H1 (cell line): Measurements from ENCODE around the gene GPC3. TPM values are rescaled to one million over a fixed set of nuclear protein-coding genes. Genes with fewer than 3 reads are reported as not detected.

Experiments used
- CHD1 ChIP-seq: IDR thresholded peaks from 2 replicates; pipeline ENCODE4 v1.6.1; 2012; ENCODE audit warnings: low read depth, low read length, improper control_type of control experiment
- CHD2 ChIP-seq: IDR thresholded peaks from 2 replicates; pipeline ENCODE4 v1.6.1; 2012; ENCODE audit warnings: low read length, improper control_type of control experiment
- FOSL1 ChIP-seq: IDR thresholded peaks from 2 replicates; pipeline ENCODE4 v1.6.1; 2011; ENCODE audit warnings: mild to moderate bottlenecking, low read depth, low read length, moderate library complexity; ENCODE audit not compliant: insufficient read depth
- GABPA ChIP-seq: IDR thresholded peaks from 2 replicates; pipeline ENCODE4 v1.6.1; 2011; ENCODE audit warnings: mild to moderate bottlenecking, low read length, moderate library complexity, borderline replicate concordance; ENCODE audit not compliant: insufficient read depth
- GTF2F1 ChIP-seq: IDR thresholded peaks from 2 replicates; pipeline ENCODE4 v1.6.1; 2012; ENCODE audit warnings: low read depth, low read length, improper control_type of control experiment, borderline replicate concordance
- PHF8 ChIP-seq: fragments of 200-600 bp; sonication (generic); conservative IDR thresholded peaks from 2 replicates; pipeline ENCODE4 v1.7.1; 2012; ENCODE audit warnings: low read depth, mild to moderate bottlenecking, inconsistent platforms, low read length, moderate library complexity
- TCF12 ChIP-seq: IDR thresholded peaks from 2 replicates; pipeline ENCODE4 v1.6.1; 2011; ENCODE audit warnings: low read depth, mild to moderate bottlenecking, low read length
- polyA plus RNA-seq, 7 experiments: library from polyadenylated mRNA; depleted of rRNA in 3 of 7; stranded (reverse) in 5 of 7; unstranded in 2 of 7; fragments of >200 nt in 5 of 7; fragments of 200-250 nt in 2 of 7; gene quantifications; 1 replicate in 5 of 7; 2 replicates in 1 of 7; 4 replicates in 1 of 7; pipeline versions ENCODE4 v1.2.1 to v1.2.3, GENCODE V29; 2011 to 2013; ENCODE audit warnings: missing spikeins in 2 of 7, mixed read lengths in 2 of 7
- total RNA-seq: library from RNA; stranded (reverse); fragmentation: NEBNext Ultra II Directional; extraction: Animal tissue kit (Norgen Biotek cat#: 25700); gene quantifications from 2 replicates; pipeline ENCODE4 v1.2.1, GENCODE V29; 2021

GPC3 gene
- total and polyA plus RNA-seq, 2 of the 8 experiments (the other 6 are each of a cell fraction or from before 2014, with no cell fraction given): 64.8 to 71.9 TPM

DNA sequence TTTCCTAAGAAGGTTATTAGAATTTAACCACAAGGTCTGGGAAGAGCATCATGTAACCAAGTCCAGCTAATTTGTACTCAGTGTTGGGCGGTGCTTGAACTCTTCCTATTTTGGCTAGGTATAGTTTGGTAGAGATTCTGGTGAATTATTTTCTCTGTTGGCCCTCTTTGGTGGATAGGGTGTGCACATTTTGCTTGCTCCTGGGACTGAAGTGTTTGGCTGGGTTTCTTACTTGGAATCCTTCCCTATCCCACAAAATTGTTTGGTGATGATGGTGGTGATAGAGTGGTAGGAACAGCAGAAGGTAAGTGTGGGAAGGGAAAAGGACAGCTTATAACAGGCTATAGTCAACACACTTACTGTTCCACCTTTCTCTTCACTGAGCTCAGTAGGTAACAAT, 375.3 kb downstream of the GPC3 start (continued):
- TF ChIP-seq GABPA (no peak), PHF8 (no peak), CHD2 (no peak), CHD1 (no peak), TCF12 (no peak), GTF2F1 (no peak), FOSL1 (no peak)
